ENCODE results near the gene ITGB5. TPM values are rescaled to one million over a fixed set of nuclear protein-coding genes. Genes with fewer than 3 reads are reported as not detected.
"Not testable (repeated sequence)": the region's sequence is repeated elsewhere in the genome, so short reads cannot be mapped to it uniquely, and the experiment has no call there.

ITGB5 gene
- total RNA-seq, 2 donors from 2014 or later: 93.0 to 103 TPM

DNA sequence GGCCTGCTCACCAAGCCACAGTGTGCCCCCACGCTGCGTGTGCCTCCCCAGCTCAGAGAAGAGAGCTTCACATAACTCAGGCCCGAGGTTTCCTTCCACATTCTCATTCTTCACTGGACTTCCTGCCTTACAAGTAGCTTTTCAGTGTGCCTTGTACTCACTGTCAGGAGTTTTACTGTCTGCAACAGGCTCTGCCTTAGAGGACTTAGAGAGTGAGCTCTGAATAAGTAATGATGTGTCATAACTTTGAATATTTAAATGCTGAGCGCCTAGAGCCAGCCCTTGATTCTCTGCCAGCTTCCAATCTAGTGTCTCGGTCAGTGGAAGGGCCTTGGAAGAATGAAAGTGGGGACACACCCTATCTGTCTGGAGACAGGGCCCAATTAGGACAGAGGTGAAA is 41.8 kb downstream of the ITGB5 start:
- DNase-seq (peak; percentile 42 to 74), ATAC-seq (peak; percentile 96)
- intact Hi-C loops (cut with DNase I, micrococcal nuclease): no loop called here

DNA sequence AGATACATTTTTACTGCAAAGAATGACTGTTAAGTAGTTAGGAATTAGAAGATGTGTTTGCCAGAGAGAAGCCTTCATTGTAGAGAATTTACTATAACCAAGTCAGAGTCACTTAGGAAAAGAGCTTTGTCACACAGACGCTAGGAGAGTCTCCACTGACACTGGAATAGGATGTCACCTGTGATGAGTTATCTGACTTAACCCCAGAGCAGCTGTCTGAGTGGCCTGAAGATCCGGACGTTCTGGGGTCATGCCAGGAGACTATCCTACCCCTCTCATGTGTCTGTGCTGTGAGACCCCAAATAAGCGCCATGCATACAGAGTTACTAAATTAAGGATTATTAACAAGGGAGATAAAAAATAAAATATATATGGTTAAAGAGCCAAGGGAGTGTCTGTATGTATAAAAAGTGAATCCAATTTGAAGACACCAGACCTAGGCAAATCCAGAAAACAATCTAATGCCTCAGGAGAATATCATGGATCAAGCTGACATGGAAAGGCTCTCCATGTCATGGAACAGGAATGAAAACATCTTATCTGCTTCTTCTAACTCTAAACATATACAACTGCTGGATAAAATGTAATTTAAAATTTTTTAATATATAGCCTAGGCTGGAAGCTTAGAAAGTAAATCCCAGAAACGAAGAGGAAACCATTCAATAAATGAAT is 43.5 kb downstream of the ITGB5 start:
- intact Hi-C loops (cut with DNase I, micrococcal nuclease): no loop called here
- ATAC-seq (no peak), DNase-seq (no peak)

DNA sequence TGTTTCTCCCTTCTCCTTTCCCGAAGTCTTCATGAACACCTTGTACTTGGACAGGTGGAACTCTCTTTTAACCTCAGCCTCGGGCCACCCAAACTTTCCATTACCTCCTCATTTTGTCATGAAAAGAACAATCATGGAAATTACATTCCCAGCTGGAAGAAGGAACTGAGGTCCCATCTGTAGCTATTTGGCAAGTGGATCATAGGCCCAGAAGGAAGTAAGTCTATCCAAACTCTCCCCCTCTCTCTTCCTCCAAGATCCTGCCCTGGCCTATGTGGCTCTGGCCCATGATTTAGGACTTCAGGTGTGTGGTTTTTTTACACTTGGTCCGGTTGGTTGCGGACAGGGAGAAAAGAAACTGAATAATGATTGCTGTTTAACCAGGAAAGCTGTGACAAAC is 44.1 kb downstream of the ITGB5 start:
- DNase-seq (no peak), ATAC-seq (no peak)
- intact Hi-C loops (cut with DNase I, micrococcal nuclease): no loop called here

DNA sequence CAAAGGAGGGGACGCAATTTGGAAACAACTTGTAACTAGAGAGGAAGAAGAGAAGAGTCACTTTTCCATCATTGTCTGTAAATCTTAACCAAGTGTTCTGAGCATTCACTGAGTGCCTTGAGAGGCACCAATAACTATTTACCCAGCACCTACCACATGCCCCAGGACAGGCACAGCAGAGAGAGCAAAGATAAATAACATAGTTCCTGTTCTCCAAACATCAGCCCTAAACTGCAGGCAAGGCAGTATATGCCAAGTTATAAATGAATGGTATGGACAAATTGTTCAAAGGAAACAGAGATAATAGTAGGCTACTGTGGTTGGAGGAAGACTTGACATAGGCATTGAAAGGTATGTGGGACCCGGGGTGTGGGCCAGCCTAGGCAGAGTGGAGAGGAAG is 45.6 kb downstream of the ITGB5 start:
- no peak for ATAC-seq
- intact Hi-C loops (cut with DNase I, micrococcal nuclease): no loop called here
- DNase-seq: no peak

DNA sequence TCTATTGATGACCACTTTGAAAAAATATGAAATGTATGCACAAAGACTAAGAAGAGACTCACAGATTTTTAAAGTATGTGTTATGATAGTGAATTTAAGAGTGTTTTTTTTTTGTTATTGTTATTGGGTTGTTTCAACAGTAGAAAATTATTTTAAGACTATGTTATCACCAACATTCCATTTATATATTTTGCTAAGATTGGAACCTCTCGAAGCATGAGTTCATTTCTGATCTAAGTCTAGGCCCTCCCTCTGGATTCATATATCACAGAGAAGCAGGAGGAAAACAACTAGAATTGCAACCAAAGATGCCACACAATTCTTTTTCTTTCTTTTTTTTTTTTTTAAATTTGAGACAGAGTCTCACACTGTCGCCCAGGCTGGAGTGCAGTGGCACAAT is 46.8 kb downstream of the ITGB5 start:
- DNase-seq (no peak), ATAC-seq (no peak)
- intact Hi-C loops (cut with DNase I, micrococcal nuclease): no loop called here

DNA sequence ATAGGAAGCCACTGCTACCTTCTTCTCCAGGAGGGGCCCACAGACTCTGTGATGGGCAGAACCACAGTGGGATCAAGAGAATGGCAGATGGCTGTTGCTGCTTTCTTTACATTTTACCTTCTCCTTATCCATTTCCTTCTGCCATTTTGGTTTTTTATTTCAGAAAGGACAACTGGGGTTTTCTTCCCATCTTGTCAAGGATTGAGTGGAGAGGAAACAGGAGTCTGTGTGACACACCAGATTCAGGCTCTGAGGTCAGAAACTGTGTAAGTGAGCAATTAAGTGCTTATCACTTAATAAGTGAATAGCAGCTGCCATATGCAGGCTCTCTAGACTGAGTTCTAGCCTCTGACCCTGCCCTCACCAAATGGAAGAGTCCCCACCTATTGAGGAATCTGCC is 47.3 kb downstream of the ITGB5 start:
- DNase-seq: no peak
- no peak for ATAC-seq
- intact Hi-C loops (cut with DNase I, micrococcal nuclease): no loop called here

DNA sequence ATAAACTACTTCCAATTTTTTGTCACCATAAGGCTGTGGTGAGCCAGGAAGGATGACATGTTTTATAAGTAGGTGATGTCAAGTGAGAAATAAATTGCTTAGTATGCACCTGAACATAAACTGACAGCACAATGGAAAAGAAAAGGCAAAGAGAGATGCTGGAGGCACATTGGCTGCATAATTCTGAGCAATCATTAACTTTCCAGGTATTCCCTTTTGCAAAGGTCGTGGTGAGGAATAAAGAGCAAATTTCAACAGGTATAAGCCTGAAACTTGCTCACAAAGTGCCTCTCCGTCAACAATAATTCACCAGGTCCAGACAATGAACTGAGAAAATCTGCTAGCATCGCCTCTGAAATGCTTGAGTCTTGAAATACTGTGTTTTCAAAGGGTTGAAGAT is 48.2 kb downstream of the ITGB5 start:
- DNase-seq (no peak), ATAC-seq (no peak)
- intact Hi-C loops (cut with DNase I, micrococcal nuclease): no loop called here

DNA sequence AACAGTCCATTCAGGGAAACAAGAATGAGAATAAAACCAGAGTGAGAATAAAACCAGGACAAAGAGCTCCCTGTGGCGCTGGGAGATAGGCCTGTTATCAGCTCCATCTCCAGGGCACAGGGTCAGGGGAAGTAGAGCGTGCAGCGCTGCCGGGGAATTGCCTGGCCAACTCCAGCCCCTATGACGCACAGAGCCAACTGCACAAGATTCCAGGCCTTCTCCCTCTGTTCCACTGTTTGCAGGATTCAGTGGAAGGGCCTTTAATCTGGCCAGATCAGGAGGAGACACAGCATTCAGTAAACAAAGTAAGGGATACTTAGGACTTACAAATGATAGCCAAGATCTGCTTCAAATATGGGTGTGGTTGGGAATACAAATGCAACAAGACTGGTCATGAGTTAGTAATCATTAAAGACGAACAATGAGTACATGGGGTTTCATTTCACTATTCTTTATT is 49.4 kb downstream of the ITGB5 start:
- intact Hi-C loops (cut with DNase I, micrococcal nuclease): no loop called here
- peak; percentile 64 to 81 for DNase-seq
- ATAC-seq: peak; percentile 74

DNA sequence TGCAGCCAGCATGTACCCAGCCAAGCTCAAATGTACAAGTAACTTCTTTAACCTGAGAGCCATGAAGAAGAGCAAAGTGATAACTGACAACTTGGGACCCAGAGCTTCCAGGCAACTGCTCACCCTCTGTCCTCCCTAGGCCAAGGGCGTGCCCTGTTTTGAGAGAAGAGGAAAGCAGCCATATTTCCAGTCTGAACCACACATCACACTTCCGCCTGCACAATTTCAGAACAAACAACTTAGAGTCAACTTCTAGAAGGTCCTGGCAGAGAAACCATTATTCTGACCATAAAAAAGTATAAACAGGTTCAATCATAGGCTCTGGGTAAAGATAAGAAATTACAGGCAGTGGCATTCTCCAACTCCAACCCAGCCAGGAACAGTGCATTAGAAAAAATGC is 50.1 kb downstream of the ITGB5 start:
- intact Hi-C loops (cut with DNase I, micrococcal nuclease): no loop called here
- ATAC-seq (peak; percentile 71), DNase-seq (peak; percentile 54 to 65)

DNA sequence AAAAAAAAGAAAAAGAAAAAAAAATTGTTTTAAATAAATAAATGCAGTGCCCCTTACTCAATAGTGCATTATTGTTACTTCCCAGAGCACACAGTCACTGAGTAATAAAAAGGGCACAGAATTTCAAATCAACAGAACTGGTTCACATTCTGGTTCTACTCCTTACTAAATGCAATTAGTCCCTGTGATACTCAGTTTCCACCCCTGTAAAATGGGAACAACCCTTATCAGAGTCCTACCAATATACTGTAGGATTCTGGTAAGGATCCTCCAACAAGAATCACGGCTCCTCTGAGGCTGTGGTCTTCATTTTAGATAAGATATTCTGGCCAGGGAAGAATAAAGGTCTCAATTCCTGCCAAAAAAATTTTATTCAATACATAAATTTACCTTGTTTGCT is 50.7 kb downstream of the ITGB5 start:
- ATAC-seq (no peak), DNase-seq (no peak)
- intact Hi-C loops (cut with DNase I, micrococcal nuclease): no loop called here

DNA sequence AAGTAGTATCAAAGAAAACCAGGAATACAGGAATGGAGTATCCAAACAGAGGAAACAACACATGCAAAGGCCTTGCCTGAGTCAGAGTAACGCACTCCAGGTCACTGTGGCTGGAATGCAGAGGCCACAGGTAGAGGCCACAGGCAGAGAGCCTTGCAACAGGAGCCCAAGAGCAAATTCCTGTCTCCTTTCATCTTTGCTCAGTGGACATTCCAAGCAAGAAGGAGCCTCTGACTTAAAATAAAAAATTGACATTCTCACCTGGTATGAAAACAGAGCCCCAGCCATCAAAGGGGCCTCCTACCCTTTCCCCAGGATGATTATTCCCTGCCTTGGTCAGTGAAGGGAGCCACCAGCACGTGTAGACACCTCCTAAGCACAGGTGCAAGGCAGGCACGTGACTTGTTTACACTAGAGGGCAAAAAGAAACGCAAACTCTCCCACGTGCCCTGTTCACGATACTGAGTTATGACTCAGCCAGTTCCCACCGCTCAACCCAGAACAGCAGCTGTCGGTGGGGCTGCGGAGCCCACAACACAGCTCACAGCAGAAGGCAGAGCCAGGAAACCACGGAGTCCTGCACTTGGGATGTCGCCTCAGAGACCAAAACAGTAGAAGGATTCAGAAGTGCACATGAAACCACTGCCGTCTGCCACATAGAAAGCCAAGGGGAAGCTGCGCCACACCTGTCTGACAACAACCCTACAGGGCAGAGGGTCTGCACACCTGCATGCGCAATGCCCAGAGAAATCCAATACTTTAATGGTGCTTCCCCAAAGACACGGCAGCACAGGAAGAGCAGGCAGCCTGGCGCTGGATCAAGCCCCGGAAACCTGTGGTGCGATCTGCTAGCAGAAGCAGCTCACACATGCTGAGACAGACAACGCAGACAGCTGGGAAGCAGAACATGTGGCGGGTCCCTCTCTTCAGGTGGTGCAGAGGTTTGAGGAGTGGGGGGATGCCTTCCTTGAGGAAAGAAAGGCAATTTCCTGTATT is 52.1 kb downstream of the ITGB5 start:
- DNase-seq (peak; percentile 61 to 87), ATAC-seq (peak; percentile 47)
- intact Hi-C loops (cut with DNase I, micrococcal nuclease): no loop called here

DNA sequence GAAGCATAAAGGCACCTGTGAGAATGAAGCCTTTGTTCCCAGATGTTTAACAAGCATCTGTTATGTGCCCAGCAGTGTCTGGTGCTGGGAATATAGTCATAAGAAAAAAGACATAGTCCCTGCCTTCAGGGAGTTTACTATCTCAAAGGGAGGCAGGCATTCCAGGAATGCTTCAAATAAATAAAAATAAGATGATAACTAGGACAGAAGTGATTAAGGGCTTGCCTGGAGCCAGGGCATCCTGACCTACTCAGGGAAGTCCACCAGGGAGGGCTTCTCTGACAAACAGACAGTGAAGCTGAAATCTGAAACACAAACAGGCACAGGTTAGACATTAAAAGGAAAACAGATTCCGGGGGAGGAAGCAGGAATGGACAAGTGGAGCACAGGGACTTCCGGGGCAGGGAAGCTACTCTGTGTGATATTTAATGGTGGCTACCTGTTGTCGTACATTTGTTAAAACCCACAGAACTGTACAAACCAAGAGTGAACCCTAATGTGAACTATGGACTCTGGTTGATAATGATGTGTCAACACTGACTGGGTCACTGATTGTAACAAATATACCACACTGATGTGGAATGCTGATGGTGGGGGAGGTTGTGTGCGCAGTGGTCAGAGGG is 53.3 kb downstream of the ITGB5 start:
- intact Hi-C loops (cut with DNase I, micrococcal nuclease): no loop called here
- ATAC-seq: peak; percentile 62
- no peak for DNase-seq

DNA sequence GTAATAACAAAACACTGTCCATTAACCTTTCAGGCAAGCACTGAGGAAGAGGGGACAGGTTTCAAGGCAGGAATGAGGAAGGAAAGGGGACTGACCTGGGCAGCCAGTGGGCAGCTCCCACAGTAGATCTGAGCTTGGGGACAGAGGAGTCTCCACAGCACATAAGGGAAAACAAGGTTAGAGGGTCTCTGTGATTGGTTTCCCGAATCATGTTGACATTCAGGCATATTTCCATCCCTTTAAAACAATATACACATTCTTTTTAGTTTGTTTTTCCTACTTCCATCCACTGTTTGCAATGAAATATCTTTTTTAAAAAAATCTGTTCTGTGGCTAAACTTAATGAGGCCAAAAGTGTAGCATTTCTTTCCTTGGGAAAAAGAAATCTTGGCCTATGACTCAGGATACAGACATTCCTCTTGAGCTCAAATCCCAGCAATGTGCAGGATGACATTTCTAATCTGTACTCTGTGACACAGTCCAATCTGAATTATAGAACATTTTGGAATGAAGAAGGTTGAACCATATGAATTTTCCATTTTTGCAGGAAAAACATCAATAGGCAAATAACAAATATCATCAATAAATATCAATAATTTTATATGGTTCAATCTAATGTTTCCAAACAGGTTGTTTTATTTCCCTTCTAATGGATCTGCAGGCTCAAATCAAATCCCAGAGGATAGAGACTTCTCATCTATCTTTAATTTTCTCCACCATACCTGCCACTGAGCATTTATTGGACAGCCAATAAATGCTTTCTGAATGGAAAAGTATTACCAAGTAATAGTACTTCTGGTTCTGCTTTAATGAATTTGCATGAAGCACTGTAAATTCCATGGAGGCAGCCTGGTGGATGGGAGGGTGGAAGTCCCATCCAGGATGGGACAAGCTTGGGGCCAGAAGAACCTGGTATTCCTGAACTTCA is 54.1 kb downstream of the ITGB5 start:
- intact Hi-C loops (cut with DNase I, micrococcal nuclease): no loop called here
- no peak for DNase-seq
- ATAC-seq: no peak

DNA sequence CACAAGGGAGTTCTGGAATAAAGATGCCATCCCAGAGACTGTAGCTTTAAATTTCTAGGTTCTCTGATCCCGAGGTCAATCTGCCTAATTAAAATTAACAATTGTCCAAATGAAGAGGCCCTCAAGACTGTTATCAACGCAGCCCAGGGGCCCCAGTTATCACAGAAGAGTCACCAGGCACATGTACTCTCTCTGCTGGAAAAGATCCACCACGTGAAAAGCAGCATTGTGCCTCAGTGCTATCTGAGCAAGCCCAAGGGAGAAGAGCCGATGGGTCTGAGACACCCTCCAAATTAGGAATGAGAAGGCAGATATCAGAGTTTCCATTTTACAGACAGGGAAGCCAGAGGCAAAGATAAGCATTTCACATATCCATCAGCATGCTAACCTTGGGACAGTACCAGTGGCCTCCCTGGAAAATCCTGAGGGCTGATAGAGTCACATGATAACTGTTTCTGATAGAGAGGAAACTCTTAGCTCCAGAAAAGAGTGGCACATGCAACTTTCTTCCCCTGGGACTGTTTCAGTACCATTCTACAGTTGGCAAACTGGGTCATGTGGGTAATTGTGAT is 55.5 kb downstream of the ITGB5 start:
- no peak for ATAC-seq
- intact Hi-C loops (cut with DNase I, micrococcal nuclease): no loop called here
- DNase-seq: no peak

DNA sequence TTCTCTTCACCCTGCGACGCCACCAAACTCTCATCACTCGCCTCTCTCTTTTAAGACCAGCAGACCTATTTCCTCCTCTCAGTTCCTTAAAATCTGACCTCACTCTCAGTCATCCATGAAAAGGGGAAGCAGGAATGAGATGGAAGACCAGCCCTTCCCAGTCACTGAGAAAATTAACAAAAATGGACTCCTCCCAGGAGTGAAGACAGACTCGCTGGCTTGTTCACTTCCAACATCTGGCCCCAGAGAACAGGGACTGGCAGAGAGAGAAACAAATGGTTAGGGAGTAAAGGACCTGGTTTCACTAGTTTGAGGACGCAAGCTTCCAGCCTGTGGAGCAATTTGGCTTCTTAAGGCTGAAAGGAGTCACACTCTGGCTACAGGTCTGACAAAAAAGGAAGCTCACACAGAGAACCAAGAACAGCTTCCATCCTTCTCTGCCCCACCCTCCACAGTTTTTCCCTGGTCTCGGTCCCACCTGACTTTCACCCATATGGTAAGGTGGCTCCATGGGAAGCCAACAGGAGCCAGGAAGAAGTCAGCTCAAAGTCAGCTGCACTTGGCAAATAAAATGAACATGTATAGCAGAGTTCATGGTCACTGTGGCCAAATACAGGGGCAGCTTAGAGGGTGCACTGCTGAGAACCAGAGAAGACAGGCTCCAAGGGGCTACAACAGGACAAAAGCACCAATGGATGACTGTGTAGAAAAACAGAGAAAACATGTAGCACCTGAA is 57.2 kb downstream of the ITGB5 start:
- no peak for DNase-seq
- ATAC-seq: no peak
- intact Hi-C loops (cut with DNase I, micrococcal nuclease): no loop called here

DNA sequence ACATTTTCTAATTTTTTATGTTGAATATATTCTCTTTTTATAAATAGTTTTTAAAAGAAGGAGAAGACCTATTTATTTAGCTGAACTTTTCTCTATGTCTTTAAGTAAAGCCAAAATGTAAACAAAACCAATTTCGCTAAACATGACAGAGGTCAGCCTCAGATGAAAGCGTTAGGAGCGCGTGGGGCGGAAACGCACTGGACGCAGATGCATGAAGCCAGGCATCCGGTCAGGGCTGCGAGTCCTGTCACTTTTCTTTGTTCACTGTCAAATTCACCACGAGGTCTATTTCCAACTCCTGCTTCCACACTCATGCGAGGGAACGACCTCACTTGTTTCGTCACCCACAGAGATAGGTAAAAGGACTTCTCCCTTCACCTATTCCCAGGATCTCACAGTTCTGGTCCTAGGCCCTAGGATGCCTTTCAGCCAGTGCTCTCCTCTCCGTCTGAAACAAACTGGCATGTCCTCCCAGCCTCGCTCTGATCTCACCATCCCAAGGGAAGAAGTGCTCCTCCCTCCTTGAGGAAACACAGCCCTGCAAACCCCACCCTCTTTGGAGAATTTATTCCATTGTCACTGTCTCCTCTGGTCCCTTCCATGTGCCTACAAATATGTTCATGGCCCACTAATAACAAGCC is 57.9 kb downstream of the ITGB5 start:
- no peak for DNase-seq
- intact Hi-C loops (cut with DNase I, micrococcal nuclease): no loop called here
- ATAC-seq: no peak

DNA sequence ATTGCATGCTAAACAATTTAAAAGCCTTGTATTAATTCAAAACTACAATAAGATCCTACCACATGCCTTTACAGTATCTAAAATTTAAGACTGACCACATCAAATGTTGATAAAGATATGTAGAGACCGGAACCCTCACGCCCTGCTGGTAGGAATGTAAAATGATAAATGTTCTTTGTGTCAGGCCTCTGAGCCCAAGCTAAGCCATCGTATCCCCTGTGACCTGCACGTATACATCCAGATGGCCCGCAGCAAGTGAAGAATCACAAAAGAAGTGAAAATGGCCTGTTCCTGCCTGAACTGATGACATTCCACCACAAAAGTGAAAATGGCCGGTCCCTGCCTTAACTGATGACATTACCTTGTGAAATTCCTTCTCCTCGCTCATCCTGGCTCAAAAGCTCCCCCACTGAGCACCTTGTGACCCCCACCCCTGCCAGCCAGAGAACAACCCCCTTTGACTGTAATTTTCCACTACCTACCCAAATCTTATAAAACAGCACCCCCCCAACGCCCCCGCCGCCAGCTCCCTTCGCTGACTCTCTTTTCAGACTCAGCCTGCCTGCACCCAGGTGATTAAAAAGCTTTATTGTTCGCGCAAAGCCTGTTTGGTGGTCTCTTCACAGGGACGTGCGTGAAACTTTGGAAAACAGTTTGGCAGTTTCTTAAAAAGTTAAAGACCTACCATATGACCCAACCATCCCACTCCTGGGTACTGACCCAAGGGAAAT is 59.5 kb downstream of the ITGB5 start:
- ATAC-seq; DNase-seq; intact Hi-C loops (cut with DNase I, micrococcal nuclease): not testable (repeated sequence)

All from left colon (tissue), 2 donors.